Posterior vena cava (tissue), 2 donors: ENCODE data around the gene UBL3. TPM values are rescaled to one million over a fixed set of nuclear protein-coding genes. Genes with fewer than 3 reads are reported as not detected.

ENCODE experiments used
- DNase-seq: peaks from one replicate; pipeline ENCODE4 v3.0.0-alpha.2; 2020; ENCODE audit warnings: low spot score
- intact Hi-C, 2 donors: fragments of 100-400 bp; cut with DNase I; formaldehyde crosslinking; loops; one replicate each; pipeline versions ENCODE4 v1.14.1 to v1.14.2; 2022 to 2023
- total RNA-seq, 2 donors: library from RNA; stranded (reverse); fragmentation: NEBNext Ultra II Directional; extraction: Animal tissue kit (Norgen Biotek cat#: 25700); gene quantifications; one replicate each; pipeline ENCODE4 v1.2.1, GENCODE V29; 2021
- donor health status: DM: yes; HTN: yes; CAD: no.
- donor health status: DM: yes; HTN: yes; CAD: no.

Gene UBL3
- total RNA-seq, 2 donors from 2014 or later: 29.6 to 32.9 TPM

- DNase-seq: no peak
- intact Hi-C loops: no loop called here
Measured at GRCh38 chr13:29740961-29741360, 109.5 kb downstream of the UBL3 start.

DNA sequence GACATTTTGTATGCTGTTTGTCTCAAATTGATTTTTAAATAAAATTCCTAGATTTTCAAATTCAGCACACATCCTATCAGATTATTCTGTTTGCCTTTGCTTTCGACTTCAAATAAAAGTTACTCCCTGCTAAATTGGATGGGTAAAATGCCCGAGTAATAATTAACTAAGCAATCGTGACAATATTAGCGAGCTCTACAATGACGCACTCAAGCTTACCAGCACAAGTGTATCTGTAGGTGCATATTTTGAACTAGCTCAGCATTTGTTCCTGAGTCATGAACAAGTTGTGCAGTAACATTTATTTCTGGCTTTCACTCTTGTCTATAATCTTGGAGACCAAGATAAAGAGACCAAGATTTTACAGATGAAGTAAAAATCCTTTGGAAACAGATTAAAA lies 113.4 kb downstream of the UBL3 start:
- no peak for DNase-seq
- intact Hi-C loops: no loop called here

DNA sequence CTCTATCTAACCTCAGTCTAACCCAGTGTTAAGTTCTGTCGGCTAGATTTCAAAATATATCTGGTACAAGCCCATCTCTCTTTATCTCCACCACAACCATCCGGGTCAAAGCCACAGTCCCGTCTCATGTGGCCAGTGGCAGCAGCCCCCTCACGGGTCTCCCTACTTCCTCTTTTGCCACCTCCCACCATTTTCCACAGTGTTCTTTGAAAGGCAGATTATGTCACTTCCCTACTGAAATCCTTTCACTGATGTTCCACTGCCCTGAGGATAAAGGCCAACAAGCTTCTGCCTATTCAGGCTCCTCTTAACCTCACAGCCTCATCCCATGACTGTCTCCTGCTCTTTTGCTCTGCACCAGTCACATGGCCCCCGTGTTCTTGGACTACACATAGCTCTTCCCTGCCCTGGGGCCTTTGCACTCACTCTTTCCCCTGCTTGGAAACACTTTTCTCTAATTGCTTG lies 117.2 kb downstream of the UBL3 start:
- DNase-seq: no peak
- intact Hi-C loops: no loop called here

DNA sequence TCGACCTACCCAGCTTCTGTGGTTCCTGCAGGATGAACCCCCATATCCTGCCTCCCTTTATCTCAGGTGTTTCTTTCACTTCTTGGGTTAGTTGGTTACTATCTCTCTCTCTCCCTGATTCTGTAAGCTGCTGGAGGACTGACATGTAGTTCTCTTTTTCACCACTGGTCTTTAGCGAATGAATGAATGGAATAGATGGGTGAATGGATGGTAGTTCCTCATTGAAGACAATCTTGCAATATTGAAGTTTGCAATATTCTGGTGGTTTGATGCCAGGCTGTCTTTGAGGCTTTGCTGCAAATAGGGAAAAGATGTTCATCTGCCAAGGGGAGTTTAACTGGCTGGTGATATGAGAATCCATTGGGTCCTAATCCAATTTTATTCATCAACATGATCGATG lies 120.2 kb downstream of the UBL3 start:
- DNase-seq: no peak
- intact Hi-C loops: loop anchor here in 1 of 2 donors (1.0 kb wide), 1 partner anchor 40 kb away; no protein-coding TSS in a partner anchor

- peak; percentile 44 for DNase-seq
- intact Hi-C loops: no loop called here
Measured at GRCh38 chr13:29722415-29722814, 128.0 kb downstream of the UBL3 start.

DNA sequence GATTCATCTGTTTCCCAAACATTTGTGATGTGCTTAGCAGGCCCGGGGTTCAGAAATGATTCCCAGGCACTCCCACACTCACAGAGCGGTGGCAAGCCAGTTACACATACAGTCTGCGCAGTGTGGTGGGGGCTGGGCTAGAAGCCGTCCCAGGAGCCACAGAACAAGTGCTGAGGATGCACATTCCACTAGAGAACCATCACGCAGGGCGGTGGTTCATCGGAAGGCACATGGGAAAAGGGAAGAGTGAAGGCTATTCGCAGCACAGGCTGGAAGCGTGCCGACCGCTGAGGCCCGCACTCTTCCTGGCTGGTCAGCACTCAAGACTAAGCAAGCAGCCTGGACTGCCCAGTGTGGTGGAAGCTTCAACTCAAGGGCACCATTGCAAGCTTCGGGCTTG lies 128.7 kb downstream of the UBL3 start:
- peak; percentile 72 for DNase-seq
- intact Hi-C loops: no loop called here

DNA sequence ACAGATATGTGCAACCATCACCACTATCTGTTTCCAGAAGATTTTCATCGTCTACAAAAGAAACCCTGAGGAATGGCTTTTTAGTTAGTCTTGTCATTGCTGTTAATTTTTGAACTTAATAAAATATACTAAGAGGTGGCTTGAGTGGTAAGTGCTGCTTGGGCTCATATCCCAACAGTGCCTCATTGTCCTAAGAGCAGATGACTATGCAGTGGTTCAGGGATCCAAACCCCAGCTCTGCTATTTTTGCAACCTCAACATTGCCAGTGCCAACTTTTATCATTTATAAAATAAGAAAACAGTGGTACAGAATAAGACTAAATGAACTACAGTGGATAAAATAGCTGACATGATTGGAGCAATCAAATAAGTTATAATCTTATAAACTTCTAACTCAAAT lies 131.7 kb downstream of the UBL3 start:
- intact Hi-C loops: no loop called here
- no peak for DNase-seq

GRCh38 chr13:29716493-29716892 lies 133.9 kb downstream of the UBL3 start:
- no peak for DNase-seq
- intact Hi-C loops: no loop called here
